Ishikawa (cell line): Measurements from ENCODE around the gene DNAJA3.

ENCODE experiments used
- FOXM1 ChIP-seq: IDR thresholded peaks from 2 replicates; pipeline ENCODE4 v1.6.1; 2012; ENCODE audit warnings: low read depth, borderline replicate concordance
- NFIC ChIP-seq: IDR thresholded peaks from 2 replicates; pipeline ENCODE4 v1.6.1; 2012
- RAD21 ChIP-seq: IDR thresholded peaks from 2 replicates; pipeline ENCODE4 v1.6.1; 2012; ENCODE audit warnings: low read depth
- TAF1 ChIP-seq: IDR thresholded peaks from 2 replicates; pipeline ENCODE4 v1.6.1; 2012; ENCODE audit warnings: low read depth, mild to moderate bottlenecking

- no peak for TF ChIP-seq TAF1
- TF ChIP-seq RAD21 = no peak
- TF ChIP-seq NFIC = no peak
- TF ChIP-seq FOXM1 = no peak
Measured at GRCh38 chr16:4450430-4450829, 24.8 kb downstream of the DNAJA3 start.
